Esophagus squamous epithelium (tissue), 5 donors: ENCODE measurements around the gene SIL1. TPM values are rescaled to one million over a fixed set of nuclear protein-coding genes. Genes with fewer than 3 reads are reported as not detected.

Experiments used
- DNase-seq: peaks from one replicate; lab custom pipeline; 2025; lab: John Stamatoyannopoulos, UW
- H3K27ac ChIP-seq, 4 donors: fragments of 200-600 bp; sonication (generic); one replicate each; pipeline ENCODE4 v1.5.1; 2016 to 2019; ENCODE audit warnings: mild to moderate bottlenecking in 1 of 4
- H3K27me3 ChIP-seq, 4 donors: fragments of 200-600 bp; sonication (generic); 1 replicate in 3 of 4; 2 replicates in 1 of 4; pipeline versions ENCODE4 v1.5.1 to v1.6.0; 2017 to 2021; ENCODE audit warnings: antibody characterized with exemption in 1 of 4
- H3K36me3 ChIP-seq, 3 donors: fragments of 200-600 bp; sonication (generic); one replicate each; pipeline ENCODE4 v1.5.1; 2016 to 2019
- H3K4me1 ChIP-seq, 3 donors: fragments of 200-600 bp; sonication (generic); one replicate each; pipeline ENCODE4 v1.5.1; 2017 to 2019
- H3K4me3 ChIP-seq, 4 donors: fragments of 200-600 bp; sonication (generic); 1 replicate in 3 of 4; 2 replicates in 1 of 4; pipeline ENCODE4 v1.5.1; 2016 to 2019; ENCODE audit warnings: mild to moderate bottlenecking in 2 of 4, moderate library complexity in 1 of 4
- H3K9me3 ChIP-seq, 3 donors: fragments of 200-600 bp; sonication (generic); one replicate each; pipeline ENCODE4 v1.5.1; 2016 to 2019
- CTCF ChIP-seq, 6 experiments: fragments of 450-650 bp in 4 of 6; fragments of 200-600 bp in 2 of 6; sonication (generic) in 2 of 6; IDR thresholded peaks; one replicate each; pipeline ENCODE4 v1.5.1; 2016 to 2019; ENCODE audit warnings: antibody characterized with exemption in 6 of 6, mild to moderate bottlenecking in 4 of 6, moderate library complexity in 4 of 6
- POLR2A ChIP-seq, 4 donors: fragments of 450-650 bp; IDR thresholded peaks; one replicate each; pipeline ENCODE4 v1.6.1; 2017; ENCODE audit warnings: antibody characterized with exemption in 4 of 4, mild to moderate bottlenecking in 4 of 4, moderate library complexity in 3 of 4
- WGBS, 2 donors: methylation state at CpG; one replicate each; pipeline ENCODE4 v1.1.5; 2018; 5-methylcytosine and 5-hydroxymethylcytosine counted together
- intact Hi-C: fragments of 100-400 bp; cut with DNase I; formaldehyde crosslinking; loops from one replicate; pipeline ENCODE4 v1.15.0; 2022
- total RNA-seq, 4 donors: library from RNA; depleted of rRNA; stranded (reverse); fragments of >200 nt; gene quantifications; one replicate each; pipeline ENCODE4 v1.1.0, GENCODE V29; 2016
- donor health status: DM: yes; HTN: yes; CAD: no.

Gene SIL1
- total RNA-seq, 4 donors from 2014 or later, result 18.0 to 34.6 (median 18.3) TPM

- H3K4me1 ChIP-seq, result peaks cover 10 to 45% (median 35%) of the 10 kb centered on the region in 3 donors
- H3K27me3 ChIP-seq, result no peaks in the 10 kb centered on the region
- no peak for DNase-seq
- peak overlapping the region in 3 of 4 donors; percentile 23 to 56 (median 54) for H3K27ac ChIP-seq
- intact Hi-C loops, result no loop called here
- WGBS, 2 donors, result 41 to 44% methylated on average over 3 of the region's 3 CpGs
- TF ChIP-seq POLR2A (IDR thresholded peaks at IDR 0.05), result no peak
- no peak for TF ChIP-seq CTCF (IDR thresholded peaks at IDR 0.05)
- no peaks in the 10 kb centered on the region for H3K9me3 ChIP-seq
- no peaks in the 10 kb centered on the region for H3K36me3 ChIP-seq
- H3K4me3 ChIP-seq, result no peak overlapping the region
Measured at GRCh38 chr5:139141446-139142204, 56.5 kb downstream of the SIL1 start.

GRCh38 chr5:139140591-139141071, 57.5 kb downstream of the SIL1 start:
- no peak overlapping the region for H3K4me3 ChIP-seq
- no peak for TF ChIP-seq CTCF (IDR thresholded peaks at IDR 0.05)
- TF ChIP-seq POLR2A (IDR thresholded peaks at IDR 0.05), result no peak
- H3K27me3 ChIP-seq, result no peaks in the 10 kb centered on the region
- whole genome bisulfite sequencing, 2 donors, result 49 to 62% methylated on average over 5 to 6 of the region's 6 CpGs
- no peak for DNase-seq
- intact Hi-C loops, result no loop called here
- H3K4me1 ChIP-seq, result peaks cover 10 to 45% (median 35%) of the 10 kb centered on the region in 3 donors
- H3K36me3 ChIP-seq, result no peaks in the 10 kb centered on the region
- H3K9me3 ChIP-seq, result no peaks in the 10 kb centered on the region
- H3K27ac ChIP-seq, result peak overlapping the region in 2 of 4 donors; percentile 54

GRCh38 chr5:139138809-139139208, 59.4 kb downstream of the SIL1 start:
- Histone ChIP-seq H3K9me3 (no peaks in the 10 kb centered on the region), H3K36me3 (no peaks in the 10 kb centered on the region), H3K27me3 (no peaks in the 10 kb centered on the region), H3K4me1 (peaks cover 10 to 56% (median 35%) of the 10 kb centered on the region in 3 donors), H3K27ac (peak overlapping the region in 1 of 4 donors; percentile 1), H3K4me3 (no peak overlapping the region)
- 8 to 12% methylated on average over 2 to 3 of the region's 3 CpGs for WGBS, 2 donors
- no peak for DNase-seq
- TF ChIP-seq CTCF (IDR thresholded peaks at IDR 0.05) (no peak), POLR2A (IDR thresholded peaks at IDR 0.05) (no peak)
- intact Hi-C loops, result loop anchor here (10.0 kb wide), 1 partner anchor 314 kb away; no protein-coding TSS in a partner anchor

- DNase-seq, result no peak
- Histone ChIP-seq H3K4me3 (no peak overlapping the region), H3K27me3 (no peaks in the 10 kb centered on the region), H3K27ac (no peak overlapping the region), H3K4me1 (peaks cover 10 to 61% (median 37%) of the 10 kb centered on the region in 3 donors), H3K9me3 (no peaks in the 10 kb centered on the region), H3K36me3 (no peaks in the 10 kb centered on the region)
- 48 to 64% methylated on average over 2 to 4 of the region's 4 CpGs for WGBS, 2 donors
- no peak for TF ChIP-seq CTCF (IDR thresholded peaks at IDR 0.05)
- TF ChIP-seq POLR2A (IDR thresholded peaks at IDR 0.05), result no peak
- intact Hi-C loops, result loop anchor here (10.0 kb wide), 1 partner anchor 313 kb away; no protein-coding TSS in a partner anchor
Measured at GRCh38 chr5:139138109-139138508, 60.1 kb downstream of the SIL1 start.

GRCh38 chr5:139137697-139138096, 60.5 kb downstream of the SIL1 start:
- DNase-seq, result no peak
- no peaks in the 10 kb centered on the region for H3K9me3 ChIP-seq
- H3K27me3 ChIP-seq, result no peaks in the 10 kb centered on the region
- peaks cover 10 to 65% (median 38%) of the 10 kb centered on the region in 3 donors for H3K4me1 ChIP-seq
- WGBS, 2 donors, result 52 to 82% methylated on average over 3 to 4 of the region's 4 CpGs
- intact Hi-C loops, result loop anchor here (10.0 kb wide), 1 partner anchor 313 kb away; no protein-coding TSS in a partner anchor
- H3K27ac ChIP-seq, result no peak overlapping the region
- no peak for TF ChIP-seq POLR2A (IDR thresholded peaks at IDR 0.05)
- peak in 1 of 6 experiments; percentile 30 for TF ChIP-seq CTCF (IDR thresholded peaks at IDR 0.05)
- H3K36me3 ChIP-seq, result no peaks in the 10 kb centered on the region
- no peak overlapping the region for H3K4me3 ChIP-seq
